Upper lobe of left lung (tissue), 4 donors: ENCODE data around the gene SETBP1.

Experiments used
- CTCF ChIP-seq, 6 experiments: fragments of 450-650 bp in 4 of 6; fragments of 200-600 bp in 2 of 6; sonication (generic) in 2 of 6; IDR thresholded peaks; one replicate each; pipeline ENCODE4 v1.5.1; 2016 to 2019; ENCODE audit warnings: antibody characterized with exemption in 6 of 6
- POLR2AphosphoS5 ChIP-seq, 2 donors: sonication (generic); formaldehyde crosslinking; IDR thresholded peaks; one replicate each; pipeline ENCODE4 v1.5.1; 2017; ENCODE audit warnings: antibody characterized with exemption in 2 of 2

- TF ChIP-seq CTCF (IDR thresholded peaks at IDR 0.05) = no peak
- no peak for TF ChIP-seq POLR2AphosphoS5 (IDR thresholded peaks at IDR 0.05)
Observed at GRCh38 chr18:45024357-45025088, 343.8 kb downstream of the SETBP1 start.
